HepG2 (cell line): Measurements from ENCODE around the gene RAB30. TPM values are rescaled to one million over a fixed set of nuclear protein-coding genes. Genes with fewer than 3 reads are reported as not detected.
A peak's percentile ranks its signal among the peaks of the same experiment; 100 is the strongest.

ENCODE experiments used
- ASH2L ChIP-seq: fragments of 300-600, 200-600 bp; sonication (generic); IDR thresholded peaks from 2 replicates; pipeline ENCODE4 v1.7.0; 2017; ENCODE audit warnings: low read depth, mild to moderate bottlenecking, moderate library complexity, mixed read lengths, low read length; ENCODE audit not compliant: insufficient read length
- ATAD3A ChIP-seq: sonication (generic); formaldehyde crosslinking; IDR thresholded peaks from 2 replicates; pipeline ENCODE4 v1.4.0; 2020; ENCODE audit warnings: missing genetic modification reagents
- ATF3 ChIP-seq: sonication (generic); formaldehyde crosslinking; IDR thresholded peaks from 2 replicates; pipeline ENCODE4 v1.4.0; 2020; ENCODE audit warnings: missing genetic modification reagents
- BRF2 ChIP-seq: sonication (generic); formaldehyde crosslinking; IDR thresholded peaks from 2 replicates; pipeline ENCODE4 v1.8.1; 2022; ENCODE audit warnings: mild to moderate bottlenecking, missing genetic modification reagents
- CEBPB ChIP-seq: IDR thresholded peaks from 2 replicates; pipeline ENCODE4 v1.6.1; 2011; ENCODE audit warnings: low read depth, low read length, improper control_type of control experiment, borderline replicate concordance
- EHMT2 ChIP-seq: fragments of 200-600 bp; sonication (generic); IDR thresholded peaks from 2 replicates; pipeline ENCODE4 v1.7.0; 2017; ENCODE audit warnings: antibody characterized with exemption, low read depth, low read length, borderline replicate concordance
- GPN1 ChIP-seq: sonication (generic); formaldehyde crosslinking; IDR thresholded peaks from 2 replicates; pipeline ENCODE4 v1.5.1; 2020; ENCODE audit warnings: missing genetic modification reagents, borderline replicate concordance
- GTF3A ChIP-seq: sonication (generic); formaldehyde crosslinking; conservative IDR thresholded peaks from 2 replicates; pipeline ENCODE4 v1.4.0; 2020; ENCODE audit warnings: mild to moderate bottlenecking, missing genetic modification reagents
- HDAC1 ChIP-seq: sonication (generic); formaldehyde crosslinking; IDR thresholded peaks from 2 replicates; pipeline ENCODE4 v1.5.1; 2020; ENCODE audit warnings: mild to moderate bottlenecking, missing genetic modification reagents
- HDAC6 ChIP-seq: fragments of 200-600 bp; sonication (generic); IDR thresholded peaks from 2 replicates; pipeline ENCODE4 v1.7.0; 2017; ENCODE audit warnings: mild to moderate bottlenecking, antibody characterized with exemption, low read length, low read depth
- IRF9 ChIP-seq: sonication (generic); formaldehyde crosslinking; IDR thresholded peaks from 2 replicates; pipeline ENCODE4 v1.8.0; 2022; ENCODE audit warnings: missing genetic modification reagents, mild to moderate bottlenecking, borderline replicate concordance
- KAT8 ChIP-seq: IDR thresholded peaks from 2 replicates; pipeline ENCODE4 v1.6.1; 2016; ENCODE audit warnings: missing genetic modification reagents, missing compliant biosample characterization
- MAX ChIP-seq: IDR thresholded peaks from 2 replicates; pipeline ENCODE4 v1.6.1; 2012; ENCODE audit warnings: inconsistent platforms
- MXD4 ChIP-seq: IDR thresholded peaks from 2 replicates; pipeline ENCODE4 v1.6.1; 2016; ENCODE audit warnings: mild to moderate bottlenecking, missing biosample characterization, missing genetic modification reagents
- MYC ChIP-seq: sonication (generic); formaldehyde crosslinking; IDR thresholded peaks from 2 replicates; pipeline ENCODE4 v1.9.0; 2021; ENCODE audit warnings: missing genetic modification reagents, borderline replicate concordance
- SIN3A ChIP-seq: IDR thresholded peaks from 2 replicates; pipeline ENCODE4 v1.6.1; 2011; ENCODE audit warnings: low read depth, mild to moderate bottlenecking, control low read depth, low read length, borderline replicate concordance
- SSRP1 ChIP-seq: IDR thresholded peaks from 2 replicates; pipeline ENCODE4 v1.6.1; 2016; ENCODE audit warnings: control low read depth
- ZFP1 ChIP-seq: IDR thresholded peaks from 2 replicates; pipeline ENCODE4 v1.6.1; 2016
- ZNF224 ChIP-seq: sonication (generic); formaldehyde crosslinking; IDR thresholded peaks from 2 replicates; pipeline ENCODE4 v1.5.0; 2020; ENCODE audit warnings: mild to moderate bottlenecking, missing genetic modification reagents
- ZNF251 ChIP-seq: sonication (generic); formaldehyde crosslinking; IDR thresholded peaks from 2 replicates; pipeline ENCODE4 v1.9.0; 2021; ENCODE audit warnings: mild to moderate bottlenecking, missing genetic modification reagents
- ZNF260 ChIP-seq: sonication (generic); formaldehyde crosslinking; IDR thresholded peaks from 2 replicates; pipeline ENCODE4 v1.4.0; 2020; ENCODE audit warnings: missing genetic modification reagents, low read depth, mild to moderate bottlenecking, borderline replicate concordance
- ZNF329 ChIP-seq: sonication (generic); formaldehyde crosslinking; IDR thresholded peaks from 2 replicates; pipeline ENCODE4 v1.9.0; 2021; ENCODE audit warnings: low read depth, mild to moderate bottlenecking, missing genetic modification reagents
- ZNF839 ChIP-seq: sonication (generic); formaldehyde crosslinking; IDR thresholded peaks from 2 replicates; pipeline ENCODE4 v1.4.0; 2020; ENCODE audit warnings: missing genetic modification reagents, mild to moderate bottlenecking, borderline replicate concordance
- ZXDC ChIP-seq: sonication (generic); formaldehyde crosslinking; IDR thresholded peaks from 2 replicates; pipeline ENCODE4 v1.5.0; 2020; ENCODE audit warnings: mild to moderate bottlenecking, missing genetic modification reagents
- polyA plus RNA-seq, 8 experiments: library from polyadenylated mRNA; depleted of rRNA in 3 of 8; stranded (reverse) in 7 of 8; unstranded in 1 of 8; fragments of >200 nt; fragmentation: Illumina TruSeq in 4 of 8; extraction: Trizol in 4 of 8; gene quantifications; 2 replicates each; pipeline versions ENCODE4 v1.2.1 to v1.2.3, GENCODE V29; 2011 to 2016; ENCODE audit warnings: low read depth in 4 of 8, missing spikeins in 1 of 8, mixed read lengths in 1 of 8; ENCODE audit not compliant: insufficient read depth in 1 of 8
- total RNA-seq, 5 experiments: library from RNA; depleted of rRNA; stranded (reverse); fragments of >200 nt; fragmentation: Illumina TruSeq; extraction: Trizol; gene quantifications; 2 replicates each; pipeline ENCODE4 v1.2.3, GENCODE V29; 2016; ENCODE audit warnings: low read depth in 1 of 5

The RAB30 gene
- total and polyA plus RNA-seq, 2 of the 13 experiments (the other 11 are each of a cell fraction or from before 2014, with no cell fraction given) = 3.7 to 5.0 TPM

GRCh38 chr11:83092488-83093384 is 21.0 kb upstream of the RAB30 start (continued):
- TF ChIP-seq MAX = peak; percentile 79
- TF ChIP-seq ZNF260 = no peak
- peak; percentile 67; the same call in 1 of the 2 replicates for TF ChIP-seq CEBPB
- TF ChIP-seq ASH2L = peak; percentile 98
- peak; percentile 84 for TF ChIP-seq HDAC1 (CRISPR knock-in tag)
- no peak for TF ChIP-seq GPN1 (CRISPR knock-in tag)
- TF ChIP-seq ZFP1 (CRISPR knock-in tag) = peak; percentile 87
- 0 out of 2 replicates have a peak, but pooled peaks have one; percentile 28 for TF ChIP-seq MXD4 (CRISPR knock-in tag)
- TF ChIP-seq KAT8 (CRISPR knock-in tag) = peak; percentile 87
- peak; percentile 79 for TF ChIP-seq ATF3 (CRISPR knock-in tag)
- TF ChIP-seq ZNF224 (CRISPR knock-in tag) = no peak
- no peak for TF ChIP-seq ZXDC (CRISPR knock-in tag)
- TF ChIP-seq BRF2 (CRISPR knock-in tag) = no peak
- no peak for TF ChIP-seq ZNF329 (CRISPR knock-in tag)
- TF ChIP-seq ATAD3A (CRISPR knock-in tag) = no peak
- peak; percentile 51; the same call in 1 of the 2 replicates for TF ChIP-seq SIN3A
- TF ChIP-seq EHMT2 = no peak
- TF ChIP-seq SSRP1 = peak; percentile 76; the same call in 1 of the 2 replicates
- TF ChIP-seq IRF9 = no peak
- peak; percentile 77 for TF ChIP-seq MYC (CRISPR knock-in tag)
- no peak for TF ChIP-seq ZNF251 (CRISPR knock-in tag)
- TF ChIP-seq HDAC6 = no peak
- no peak for TF ChIP-seq GTF3A (CRISPR knock-in tag)
- no peak for TF ChIP-seq ZNF839 (CRISPR knock-in tag)
